K562 (cell line): ENCODE results near the gene MMP17.

ENCODE experiments used
- BCOR ChIP-seq: fragments of 450-650 bp; IDR thresholded peaks from 2 replicates; pipeline ENCODE4 v1.6.1; 2016
- EZH2 ChIP-seq: IDR thresholded peaks from 2 replicates; pipeline ENCODE4 v1.6.1; 2012; ENCODE audit warnings: low read depth, mild to moderate bottlenecking, inconsistent platforms, low read length, borderline replicate concordance
- HOXB6 ChIP-seq: fragments of 250-450 bp; sonication (Bioruptor Pico); IDR thresholded peaks from 2 replicates; pipeline ENCODE4 v1.5.1; 2022; ENCODE audit warnings: mild to moderate bottlenecking, borderline replicate concordance
- MEF2D ChIP-seq: conservative IDR thresholded peaks from 2 replicates; pipeline ENCODE4 v1.6.1; 2016; ENCODE audit warnings: low read depth, missing genetic modification characterization, missing compliant biosample characterization
- SIRT6 ChIP-seq: IDR thresholded peaks from one replicate; pipeline ENCODE4 v1.6.1; 2012; ENCODE audit warnings: low read depth, mild to moderate bottlenecking, control low read depth, inconsistent platforms, low read length, moderate library complexity
- TEAD1 ChIP-seq, 2 experiments: fragments of 450-650 bp in 1 of 2; sonication (generic) in 1 of 2; formaldehyde crosslinking; IDR thresholded peaks; 2 replicates each; pipeline versions ENCODE4 v1.4.0 to v1.8.0; 2020 to 2022; ENCODE audit warnings: mild to moderate bottlenecking in 2 of 2, missing genetic modification reagents in 1 of 2
- ZNF384 ChIP-seq: IDR thresholded peaks from 2 replicates; pipeline ENCODE4 v1.6.1; 2012; ENCODE audit warnings: low read depth, low read length, improper control_type of control experiment
- TF ChIP-seq, protein P1 (sequence below), 2 experiments: fragments of 450-650 bp; conservative IDR thresholded peaks; 2 replicates each; pipeline ENCODE4 v1.6.1; 2017; ENCODE audit warnings: mild to moderate bottlenecking in 2 of 2, moderate library complexity in 2 of 2
- TF ChIP-seq, protein P2 (sequence below): sonication (generic); formaldehyde crosslinking; IDR thresholded peaks from 2 replicates; pipeline ENCODE4 v1.8.0; 2022; ENCODE audit warnings: missing genetic modification reagents, mild to moderate bottlenecking, borderline replicate concordance
- TF ChIP-seq, protein P3 (sequence below), 3 experiments: IDR thresholded peaks in 2 of 3; conservative IDR thresholded peaks in 1 of 3; 2 replicates each; pipeline ENCODE4 v1.5.1; 2011 to 2012; ENCODE audit warnings: low read length in 3 of 3, mild to moderate bottlenecking in 3 of 3, control low read depth in 2 of 3, improper control_type of control experiment in 1 of 3, inconsistent platforms in 1 of 3, low read depth in 1 of 3, mixed read lengths in 1 of 3, moderate library complexity in 1 of 3; ENCODE audit not compliant: insufficient read depth in 2 of 3
- TF ChIP-seq, protein P4 (sequence below): sonication (generic); formaldehyde crosslinking; IDR thresholded peaks from 2 replicates; pipeline ENCODE4 v1.8.0; 2022; ENCODE audit warnings: mild to moderate bottlenecking, low read depth, missing genetic modification reagents
- TF ChIP-seq, protein P5 (sequence below), 2 experiments: fragments of 250-450 bp in 1 of 2; fragments of 450-650 bp in 1 of 2; sonication (Bioruptor Pico) in 1 of 2; IDR thresholded peaks; 2 replicates each; pipeline versions ENCODE4 v1.6.1 to v1.8.0; 2016 to 2021; ENCODE audit warnings: mild to moderate bottlenecking in 2 of 2, moderate library complexity in 2 of 2, missing compliant biosample characterization in 1 of 2, missing genetic modification characterization in 1 of 2

DNA sequence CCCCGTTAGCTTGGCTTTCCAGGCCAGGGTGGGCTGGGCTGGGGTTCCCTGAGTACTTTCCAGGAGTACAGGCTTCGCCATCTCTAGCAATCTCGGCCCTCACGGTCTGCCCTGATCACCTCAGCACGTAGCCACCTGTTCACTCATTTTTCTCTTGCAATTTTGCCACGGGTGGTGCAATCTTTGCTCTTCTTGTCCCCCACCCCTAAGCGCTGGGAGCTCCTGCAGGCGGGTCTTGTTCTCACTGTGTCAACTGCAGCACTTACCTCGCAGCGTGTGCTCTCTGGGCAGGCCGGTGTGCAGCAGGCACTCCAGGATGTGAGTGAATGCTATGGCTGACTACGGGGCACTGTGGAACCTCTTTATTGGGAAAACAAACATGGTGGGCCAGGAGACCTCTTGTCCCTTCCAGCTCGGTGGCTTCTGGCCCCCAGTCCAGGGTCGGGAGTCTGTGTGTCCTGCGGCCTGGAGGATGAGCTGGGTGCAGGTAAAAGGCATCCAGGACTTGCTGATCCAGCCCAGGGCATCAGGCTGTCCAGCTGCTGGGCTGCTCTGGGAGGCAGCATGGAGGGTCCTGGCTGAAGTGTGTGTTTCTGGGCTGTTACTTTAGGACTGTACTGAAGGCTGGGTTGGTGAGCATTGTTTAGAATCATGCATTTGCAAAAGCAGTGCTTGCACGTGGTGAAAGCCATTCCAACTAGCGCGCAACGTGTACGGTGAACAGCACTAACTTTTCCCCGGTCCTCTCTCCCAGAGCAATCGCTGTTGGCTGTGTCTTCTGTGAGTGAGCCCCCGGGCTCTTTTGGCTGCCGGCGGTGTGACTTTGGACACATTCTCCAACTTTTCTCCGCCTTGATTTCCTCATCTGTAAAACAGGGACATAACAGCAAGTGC is 64.8 kb downstream of the MMP17 start:
- TF ChIP-seq, protein P1, sequence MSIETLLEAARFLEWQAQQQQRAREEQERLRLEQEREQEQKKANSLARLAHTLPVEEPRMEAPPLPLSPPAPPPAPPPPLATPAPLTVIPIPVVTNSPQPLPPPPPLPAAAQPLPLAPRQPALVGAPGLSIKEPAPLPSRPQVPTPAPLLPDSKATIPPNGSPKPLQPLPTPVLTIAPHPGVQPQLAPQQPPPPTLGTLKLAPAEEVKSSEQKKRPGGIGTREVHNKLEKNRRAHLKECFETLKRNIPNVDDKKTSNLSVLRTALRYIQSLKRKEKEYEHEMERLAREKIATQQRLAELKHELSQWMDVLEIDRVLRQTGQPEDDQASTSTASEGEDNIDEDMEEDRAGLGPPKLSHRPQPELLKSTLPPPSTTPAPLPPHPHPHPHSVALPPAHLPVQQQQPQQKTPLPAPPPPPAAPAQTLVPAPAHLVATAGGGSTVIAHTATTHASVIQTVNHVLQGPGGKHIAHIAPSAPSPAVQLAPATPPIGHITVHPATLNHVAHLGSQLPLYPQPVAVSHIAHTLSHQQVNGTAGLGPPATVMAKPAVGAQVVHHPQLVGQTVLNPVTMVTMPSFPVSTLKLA (conservative IDR thresholded peaks at IDR 0.05): no peak
- TF ChIP-seq ZNF384 (no peak), TEAD1 (CRISPR knock-in tag; IDR thresholded peaks at IDR 0.05) (no peak), MEF2D (tag) (no peak), BCOR (no peak), EZH2 (no peak), HOXB6 (no peak), SIRT6 (no peak)
- TF ChIP-seq, protein P2, sequence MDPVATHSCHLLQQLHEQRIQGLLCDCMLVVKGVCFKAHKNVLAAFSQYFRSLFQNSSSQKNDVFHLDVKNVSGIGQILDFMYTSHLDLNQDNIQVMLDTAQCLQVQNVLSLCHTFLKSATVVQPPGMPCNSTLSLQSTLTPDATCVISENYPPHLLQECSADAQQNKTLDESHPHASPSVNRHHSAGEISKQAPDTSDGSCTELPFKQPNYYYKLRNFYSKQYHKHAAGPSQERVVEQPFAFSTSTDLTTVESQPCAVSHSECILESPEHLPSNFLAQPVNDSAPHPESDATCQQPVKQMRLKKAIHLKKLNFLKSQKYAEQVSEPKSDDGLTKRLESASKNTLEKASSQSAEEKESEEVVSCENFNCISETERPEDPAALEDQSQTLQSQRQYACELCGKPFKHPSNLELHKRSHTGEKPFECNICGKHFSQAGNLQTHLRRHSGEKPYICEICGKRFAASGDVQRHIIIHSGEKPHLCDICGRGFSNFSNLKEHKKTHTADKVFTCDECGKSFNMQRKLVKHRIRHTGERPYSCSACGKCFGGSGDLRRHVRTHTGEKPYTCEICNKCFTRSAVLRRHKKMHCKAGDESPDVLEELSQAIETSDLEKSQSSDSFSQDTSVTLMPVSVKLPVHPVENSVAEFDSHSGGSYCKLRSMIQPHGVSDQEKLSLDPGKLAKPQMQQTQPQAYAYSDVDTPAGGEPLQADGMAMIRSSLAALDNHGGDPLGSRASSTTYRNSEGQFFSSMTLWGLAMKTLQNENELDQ (CRISPR knock-in tag): no peak
- TF ChIP-seq, protein P3, sequence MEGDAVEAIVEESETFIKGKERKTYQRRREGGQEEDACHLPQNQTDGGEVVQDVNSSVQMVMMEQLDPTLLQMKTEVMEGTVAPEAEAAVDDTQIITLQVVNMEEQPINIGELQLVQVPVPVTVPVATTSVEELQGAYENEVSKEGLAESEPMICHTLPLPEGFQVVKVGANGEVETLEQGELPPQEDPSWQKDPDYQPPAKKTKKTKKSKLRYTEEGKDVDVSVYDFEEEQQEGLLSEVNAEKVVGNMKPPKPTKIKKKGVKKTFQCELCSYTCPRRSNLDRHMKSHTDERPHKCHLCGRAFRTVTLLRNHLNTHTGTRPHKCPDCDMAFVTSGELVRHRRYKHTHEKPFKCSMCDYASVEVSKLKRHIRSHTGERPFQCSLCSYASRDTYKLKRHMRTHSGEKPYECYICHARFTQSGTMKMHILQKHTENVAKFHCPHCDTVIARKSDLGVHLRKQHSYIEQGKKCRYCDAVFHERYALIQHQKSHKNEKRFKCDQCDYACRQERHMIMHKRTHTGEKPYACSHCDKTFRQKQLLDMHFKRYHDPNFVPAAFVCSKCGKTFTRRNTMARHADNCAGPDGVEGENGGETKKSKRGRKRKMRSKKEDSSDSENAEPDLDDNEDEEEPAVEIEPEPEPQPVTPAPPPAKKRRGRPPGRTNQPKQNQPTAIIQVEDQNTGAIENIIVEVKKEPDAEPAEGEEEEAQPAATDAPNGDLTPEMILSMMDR (IDR thresholded peaks at IDR 0.05 in 2 of 3, conservative IDR thresholded peaks at IDR 0.05 in 1 of 3; ENCODE audit: insufficient read depth in 2 of 3, low read depth in 1 of 3, low read length in 3 of 3): no peak
- TF ChIP-seq, protein P4, sequence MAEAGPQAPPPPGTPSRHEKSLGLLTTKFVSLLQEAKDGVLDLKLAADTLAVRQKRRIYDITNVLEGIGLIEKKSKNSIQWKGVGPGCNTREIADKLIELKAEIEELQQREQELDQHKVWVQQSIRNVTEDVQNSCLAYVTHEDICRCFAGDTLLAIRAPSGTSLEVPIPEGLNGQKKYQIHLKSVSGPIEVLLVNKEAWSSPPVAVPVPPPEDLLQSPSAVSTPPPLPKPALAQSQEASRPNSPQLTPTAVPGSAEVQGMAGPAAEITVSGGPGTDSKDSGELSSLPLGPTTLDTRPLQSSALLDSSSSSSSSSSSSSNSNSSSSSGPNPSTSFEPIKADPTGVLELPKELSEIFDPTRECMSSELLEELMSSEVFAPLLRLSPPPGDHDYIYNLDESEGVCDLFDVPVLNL (CRISPR knock-in tag): no peak
- TF ChIP-seq, protein P5, sequence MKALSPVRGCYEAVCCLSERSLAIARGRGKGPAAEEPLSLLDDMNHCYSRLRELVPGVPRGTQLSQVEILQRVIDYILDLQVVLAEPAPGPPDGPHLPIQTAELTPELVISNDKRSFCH (CRISPR knock-in tag; IDR thresholded peaks at IDR 0.05): no peak
- TF ChIP-seq, protein P5 (tag; IDR thresholded peaks at IDR 0.05): no peak
